Endothelial cell of umbilical vein (primary cell): ENCODE data around the gene CCDC32.

Source experiments
- CTCF ChIP-seq, 2 donors: IDR thresholded peaks; 1 replicate in 1 of 2; 2 replicates in 1 of 2; pipeline ENCODE4 v1.5.1; 2011; ENCODE audit warnings: low read length in 2 of 2, mild to moderate bottlenecking in 2 of 2, moderate library complexity in 2 of 2, control low read depth in 1 of 2, inconsistent platforms in 1 of 2, low read depth in 1 of 2; ENCODE audit not compliant: insufficient read depth in 1 of 2; ENCODE audit errors: extremely low read depth in 1 of 2
- GATA2 ChIP-seq: IDR thresholded peaks from 2 replicates; pipeline ENCODE4 v1.7.0; 2011; ENCODE audit warnings: low read depth, mild to moderate bottlenecking, moderate library complexity, mixed read lengths, low read length; ENCODE audit not compliant: insufficient read length, insufficient read depth
- MYC ChIP-seq: IDR thresholded peaks from one replicate; pipeline ENCODE4 v1.6.1; 2011; ENCODE audit warnings: mild to moderate bottlenecking, low read depth, low read length
- POLR2A ChIP-seq: IDR thresholded peaks from 2 replicates; pipeline ENCODE4 v1.6.1; 2012; ENCODE audit warnings: low read depth, mild to moderate bottlenecking, control low read depth, low read length
- POLR2AphosphoS5 ChIP-seq: IDR thresholded peaks from 2 replicates; pipeline ENCODE4 v1.6.1; 2012; ENCODE audit warnings: low read depth, mild to moderate bottlenecking, control low read depth, low read length, moderate library complexity; ENCODE audit not compliant: insufficient read depth
- TF ChIP-seq, protein P1 (sequence below): IDR thresholded peaks from 2 replicates; pipeline ENCODE4 v1.6.1; 2011; ENCODE audit not compliant: insufficient read depth, insufficient read length

GRCh38 chr15:40575113-40575512 is 10.3 kb upstream of the CCDC32 start:
- TF ChIP-seq GATA2, result no peak
- no peak for TF ChIP-seq MYC
- TF ChIP-seq POLR2A, result no peak
- TF ChIP-seq CTCF (IDR thresholded peaks at IDR 0.05; ENCODE audit: extremely low read depth in 1 of 2, insufficient read depth in 1 of 2, low read depth in 1 of 2, low read length in 2 of 2), result no peak
- TF ChIP-seq, protein P1, sequence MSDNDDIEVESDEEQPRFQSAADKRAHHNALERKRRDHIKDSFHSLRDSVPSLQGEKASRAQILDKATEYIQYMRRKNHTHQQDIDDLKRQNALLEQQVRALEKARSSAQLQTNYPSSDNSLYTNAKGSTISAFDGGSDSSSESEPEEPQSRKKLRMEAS, result no peak
- TF ChIP-seq POLR2AphosphoS5, result no peak
